ENCODE data around the gene ZNF783.

GRCh38 chr7:149310990-149311573 lies 49.1 kb downstream of the ZNF783 start:
- TF ChIP-seq CTCF (IDR thresholded peaks at IDR 0.05; ENCODE audit: insufficient read depth, low read length, poor library complexity, severe bottlenecking) (no peak), EZH2phosphoT487 (conservative IDR thresholded peaks at IDR 0.05; ENCODE audit: low read length) (no peak)

Data from SU-DHL-6 (cell line).